Renal pelvis (tissue), 12 donors: ENCODE results near the gene PABPC3. TPM values are rescaled to one million over a fixed set of nuclear protein-coding genes. Genes with fewer than 3 reads are reported as not detected.

Experiments used
- DNase-seq: peaks from one replicate; pipeline ENCODE4 v3.0.0-alpha.2; 2013
- long read RNA-seq, 16 experiments: transcript quantifications; one replicate each; lab custom pipeline, GENCODE V29; 2026
- polyA plus RNA-seq, 3 donors: library from polyadenylated mRNA; unstranded; fragments of 120-200 nt; gene quantifications; one replicate each; pipeline ENCODE4 v1.2.1, GENCODE V29; 2013; ENCODE audit not compliant: insufficient read length in 3 of 3

Gene PABPC3
- 1 to 10 TPM in 1 of 3 donors, under 1 TPM in 2; 0.73 to 1.1 (median 0.83) TPM for polyA plus RNA-seq
- long read RNA-seq, donor 1 = 0 reads
- long read RNA-seq, donor 2 = 0 reads
- long read RNA-seq, donor 3, partial matches to known transcripts = 0 of 1 reads
- long read RNA-seq, donor 3, other reads (novel, unspliced or antisense) = 0 of 1 reads
- long read RNA-seq, donor 4, partial matches to known transcripts = 0 of 3 reads
- long read RNA-seq, donor 4, other reads (novel, unspliced or antisense) = 0 of 3 reads
- long read RNA-seq, donor 5, partial matches to known transcripts = 0 of 1 reads
- long read RNA-seq, donor 5, other reads (novel, unspliced or antisense) = 0 of 1 reads
- long read RNA-seq, donor 6, partial matches to known transcripts = 0 of 3 reads
- long read RNA-seq, donor 6, other reads (novel, unspliced or antisense) = 0 of 3 reads
- long read RNA-seq, donor 7, partial matches to known transcripts = 0 of 2 reads
- long read RNA-seq, donor 7, other reads (novel, unspliced or antisense) = 0 of 2 reads
- long read RNA-seq, donor 8, partial matches to known transcripts = 0 of 1 reads
- long read RNA-seq, donor 8, other reads (novel, unspliced or antisense) = 0 of 1 reads
- long read RNA-seq, donor 9, partial matches to known transcripts = 0 of 3 reads
- long read RNA-seq, donor 9, other reads (novel, unspliced or antisense) = 0 of 3 reads
- long read RNA-seq, donor 10, partial matches to known transcripts = 0 of 2 reads
- long read RNA-seq, donor 10, other reads (novel, unspliced or antisense) = 0 of 2 reads
- long read RNA-seq, donor 11, partial matches to known transcripts = 0 of 2 reads
- long read RNA-seq, donor 11, other reads (novel, unspliced or antisense) = 0 of 2 reads
- long read RNA-seq, donor 12, partial matches to known transcripts = 0 of 3 reads
- long read RNA-seq, donor 12, other reads (novel, unspliced or antisense) = 0 of 3 reads
- long read RNA-seq, donor 13, partial matches to known transcripts = 0 of 1 reads
- long read RNA-seq, donor 13, other reads (novel, unspliced or antisense) = 0 of 1 reads
- long read RNA-seq, donor 14 = 0 reads
- long read RNA-seq, donor 15, partial matches to known transcripts = 0 of 1 reads
- long read RNA-seq, donor 15, other reads (novel, unspliced or antisense) = 0 of 1 reads
- long read RNA-seq, donor 16, partial matches to known transcripts = 0 of 2 reads
- long read RNA-seq, donor 16, other reads (novel, unspliced or antisense) = 0 of 2 reads

- peak; percentile 8 for DNase-seq
Observed at GRCh38 chr13:25095851-25096453, at the start of gene PABPC3. Gene PABPC3 (plus strand): TSS chr13:25096136. CDS start chr13:25096199, 63 bp downstream.

GRCh38 chr13:25046274-25046984, 49.5 kb upstream of the PABPC3 start:
- DNase-seq = peak; percentile 7

- peak; percentile 39 for DNase-seq
Observed at GRCh38 chr13:25046985-25047511, 48.9 kb upstream of the PABPC3 start.

GRCh38 chr13:25051065-25051464, 44.9 kb upstream of the PABPC3 start:
- no peak for DNase-seq

- no peak for DNase-seq
Observed at GRCh38 chr13:25059166-25059565, 36.8 kb upstream of the PABPC3 start.

DNA sequence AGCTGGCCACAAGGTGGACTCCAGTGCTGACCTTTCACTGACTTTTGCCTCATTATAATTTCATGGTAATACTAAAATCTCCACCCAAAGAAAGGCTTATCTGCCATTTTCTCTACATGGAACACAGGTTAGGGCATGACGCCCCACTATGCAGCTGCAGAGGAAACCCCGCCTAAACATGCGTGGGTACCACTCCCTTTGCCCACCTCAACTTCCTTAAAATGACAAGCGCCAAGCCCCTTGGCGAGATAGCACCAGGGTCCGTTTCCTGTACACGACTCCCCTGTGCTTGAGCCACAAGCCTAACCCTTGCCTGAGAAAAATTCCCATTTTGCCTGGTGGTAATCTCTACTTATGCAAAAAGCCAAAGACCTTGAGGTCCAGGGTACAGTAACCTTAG, 36.0 kb upstream of the PABPC3 start:
- no peak for DNase-seq

- no peak for DNase-seq
Observed at GRCh38 chr13:25062479-25062878, 33.5 kb upstream of the PABPC3 start.

DNA sequence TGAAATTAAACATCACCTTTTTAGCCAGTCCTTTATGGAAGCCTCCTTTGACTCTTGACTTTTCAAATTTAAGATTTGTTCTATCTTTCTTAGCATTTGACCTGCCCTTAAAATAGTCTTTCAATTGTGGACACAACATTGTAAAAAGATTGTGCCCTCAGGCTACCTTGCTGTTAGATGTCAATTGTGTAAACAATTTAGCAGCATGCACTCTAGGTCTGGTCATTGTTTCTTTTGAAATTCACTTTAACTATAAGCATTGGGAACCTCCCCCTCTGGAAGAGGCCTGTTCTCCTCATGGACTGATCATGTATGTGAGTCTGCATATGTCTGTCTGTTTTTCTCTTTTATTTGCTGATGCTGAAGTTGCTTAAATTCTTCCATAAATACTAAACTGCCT, 31.5 kb upstream of the PABPC3 start:
- DNase-seq = no peak

GRCh38 chr13:25065974-25066770, 29.8 kb upstream of the PABPC3 start:
- DNase-seq = no peak

DNA sequence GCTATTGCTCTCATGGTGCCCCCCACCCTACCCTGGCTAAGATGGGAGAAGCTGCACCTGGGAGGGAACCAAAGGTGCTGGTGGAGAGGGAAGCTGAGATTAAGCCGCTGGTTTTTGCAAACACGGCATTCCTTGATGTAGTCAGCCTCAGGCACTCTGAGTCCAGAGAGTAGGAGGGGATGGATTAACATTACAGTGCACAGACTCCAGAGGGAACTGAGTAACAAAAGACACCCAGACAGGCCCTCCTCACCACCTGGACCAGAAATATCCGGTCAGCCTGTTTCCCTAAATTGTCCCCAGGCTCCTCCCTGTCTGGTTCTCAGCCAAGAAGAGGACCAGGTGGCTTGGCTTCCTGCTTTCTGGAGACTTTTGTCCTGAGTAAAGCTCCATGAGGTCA, 28.9 kb upstream of the PABPC3 start:
- no peak for DNase-seq

- DNase-seq = no peak
Observed at GRCh38 chr13:25068810-25069209, 27.1 kb upstream of the PABPC3 start.

DNA sequence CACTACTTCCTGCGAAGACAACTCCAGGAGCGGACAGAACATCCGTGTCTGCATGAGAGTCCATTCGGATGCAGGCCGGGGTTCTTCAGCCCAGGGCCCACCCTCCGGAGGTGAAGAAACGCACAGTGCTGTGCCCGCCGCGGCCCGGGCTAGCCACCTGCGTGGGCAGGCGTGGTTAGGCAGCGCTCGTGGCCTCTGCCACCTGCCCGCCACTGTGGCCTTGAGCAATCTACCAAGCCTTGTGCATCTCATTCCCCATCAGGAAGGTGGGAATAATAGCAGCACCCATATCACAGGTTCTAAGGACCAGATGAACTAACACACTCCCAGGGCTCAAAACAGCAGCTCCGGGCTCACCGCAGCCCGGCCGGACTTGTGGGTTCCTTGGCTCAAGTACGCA, 26.7 kb upstream of the PABPC3 start:
- DNase-seq = no peak

DNA sequence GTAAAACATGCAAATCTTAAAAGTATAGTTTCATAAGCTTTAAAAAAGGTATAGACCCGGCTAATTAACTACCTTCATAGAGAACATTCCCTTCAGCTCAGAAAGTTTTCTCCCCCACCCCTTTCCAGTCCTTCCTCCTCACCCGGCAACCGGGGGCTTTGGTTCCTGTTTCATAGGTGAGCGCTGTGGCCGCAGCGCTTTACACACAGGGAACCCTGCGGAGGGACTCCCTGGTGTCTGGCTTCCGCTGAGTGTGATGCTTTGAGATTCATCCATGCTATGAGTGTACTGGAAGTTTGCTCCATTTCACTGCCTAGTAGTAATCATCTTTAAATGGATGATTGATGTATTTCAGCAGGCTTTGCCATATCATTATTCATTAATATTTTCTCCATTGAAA, 26.0 kb upstream of the PABPC3 start:
- DNase-seq = no peak

GRCh38 chr13:25080773-25081172, 15.2 kb upstream of the PABPC3 start:
- no peak for DNase-seq

DNA sequence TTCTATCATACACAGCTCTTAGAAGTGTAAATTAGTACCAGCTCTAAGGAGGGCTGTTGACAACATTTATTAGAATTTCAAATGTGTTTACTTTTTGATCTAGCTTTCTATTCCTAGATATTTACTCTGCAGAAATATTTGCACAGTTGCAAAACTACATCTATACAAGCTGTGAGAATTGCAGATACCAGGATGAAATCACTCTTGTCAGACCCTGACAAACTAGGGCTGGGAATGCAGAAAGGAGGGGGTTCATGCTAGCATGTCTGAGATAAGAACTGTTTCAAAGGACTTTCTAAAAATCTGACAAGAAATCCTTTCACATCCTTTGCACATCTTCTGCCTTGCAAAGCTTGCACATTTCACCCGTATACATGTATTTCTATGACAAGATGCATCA, 11.8 kb upstream of the PABPC3 start:
- DNase-seq = no peak

DNA sequence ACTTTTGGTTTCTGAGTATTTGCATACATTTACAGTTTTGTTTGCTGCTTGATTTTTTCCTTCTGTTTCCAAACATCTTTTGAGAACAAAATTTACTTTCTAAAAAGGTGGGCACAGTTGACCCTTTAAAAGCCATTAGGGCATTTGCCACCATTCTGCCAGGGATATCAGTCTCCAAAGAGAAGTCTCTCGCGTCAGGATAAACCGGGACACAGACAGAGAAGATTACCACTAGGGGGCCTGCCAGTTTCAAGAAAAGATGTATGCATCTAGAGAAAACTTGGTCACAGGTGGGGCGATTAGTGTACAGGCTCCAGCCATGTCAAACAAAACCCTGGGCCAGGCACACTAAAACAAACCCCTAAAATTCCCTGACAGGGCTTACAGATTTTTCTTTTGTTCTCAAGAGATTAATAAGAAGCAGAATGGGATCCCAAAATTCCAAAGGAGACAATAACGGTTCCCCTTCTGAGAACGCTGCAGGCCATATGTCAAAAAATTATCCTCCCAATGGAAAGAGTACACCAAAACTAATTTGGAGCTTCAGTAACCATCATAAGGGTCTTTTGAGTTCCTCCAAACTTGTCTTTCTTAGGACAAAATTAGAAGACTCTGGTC, 10.7 kb upstream of the PABPC3 start:
- DNase-seq = peak; percentile 49

DNA sequence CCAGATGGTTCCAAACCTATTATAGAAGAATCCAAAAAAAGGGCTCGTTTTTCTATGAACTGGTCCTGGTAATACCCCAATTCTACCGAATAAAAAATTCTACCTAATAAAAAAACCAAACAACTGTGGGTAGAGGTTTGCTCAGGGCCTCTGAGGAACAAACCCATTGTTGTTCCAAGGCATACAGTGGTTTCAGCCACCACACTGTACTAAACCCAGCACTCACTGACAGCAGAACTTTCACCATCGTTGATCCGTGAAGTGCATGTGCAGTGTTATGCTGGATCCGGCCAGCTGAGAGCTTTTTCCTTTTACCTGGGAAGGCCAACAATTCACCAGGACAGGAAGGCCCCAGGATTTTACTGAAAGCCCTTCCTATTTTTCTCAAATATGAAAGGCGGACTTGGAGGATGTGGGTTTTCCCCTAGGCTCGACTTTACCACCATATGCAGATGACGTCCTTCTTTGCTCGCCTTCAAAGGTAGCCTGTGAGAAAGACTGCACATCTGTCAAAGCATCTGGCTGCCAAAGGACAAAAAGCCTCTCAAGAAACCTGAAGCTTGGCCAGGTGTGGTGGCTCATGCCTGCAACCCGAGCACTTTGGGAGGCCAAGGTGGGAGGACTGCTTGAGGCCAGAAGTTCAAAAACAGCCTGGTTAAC, 7.2 kb upstream of the PABPC3 start:
- DNase-seq = no peak

DNA sequence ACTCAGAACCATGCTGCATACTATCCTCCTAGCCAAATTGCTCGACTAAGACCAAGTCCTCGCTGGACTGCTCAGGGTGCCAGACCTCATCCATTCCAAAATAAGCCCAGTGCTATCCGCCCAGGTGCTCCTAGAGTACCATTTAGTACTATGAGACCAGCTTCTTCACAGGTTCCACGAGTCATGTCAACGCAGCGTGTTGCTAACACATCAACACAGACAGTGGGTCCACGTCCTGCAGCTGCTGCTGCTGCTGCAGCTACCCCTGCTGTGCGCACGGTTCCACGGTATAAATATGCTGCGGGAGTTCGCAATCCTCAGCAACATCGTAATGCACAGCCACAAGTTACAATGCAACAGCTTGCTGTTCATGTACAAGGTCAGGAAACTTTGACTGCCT, 1.5 kb downstream of the PABPC3 start:
- no peak for DNase-seq

GRCh38 chr13:25103711-25104110, 7.8 kb downstream of the PABPC3 start:
- no peak for DNase-seq
